Activated CD8-positive, alpha-beta memory T cell treated with anti-CD3 and anti-CD28 coated beads, Interleukin-2, amount 50 U/mL, for 24 hours (primary cell): ENCODE results near the gene FKBP10.
"Not testable (repeated sequence)": the region's sequence is repeated elsewhere in the genome, so short reads cannot be mapped to it uniquely, and the experiment has no call there.

Source experiments
- DNase-seq: peaks from one replicate; pipeline ENCODE4 v3.0.0-alpha.2; 2020; ENCODE audit errors: extremely low read depth

Gene FKBP10, protein sequence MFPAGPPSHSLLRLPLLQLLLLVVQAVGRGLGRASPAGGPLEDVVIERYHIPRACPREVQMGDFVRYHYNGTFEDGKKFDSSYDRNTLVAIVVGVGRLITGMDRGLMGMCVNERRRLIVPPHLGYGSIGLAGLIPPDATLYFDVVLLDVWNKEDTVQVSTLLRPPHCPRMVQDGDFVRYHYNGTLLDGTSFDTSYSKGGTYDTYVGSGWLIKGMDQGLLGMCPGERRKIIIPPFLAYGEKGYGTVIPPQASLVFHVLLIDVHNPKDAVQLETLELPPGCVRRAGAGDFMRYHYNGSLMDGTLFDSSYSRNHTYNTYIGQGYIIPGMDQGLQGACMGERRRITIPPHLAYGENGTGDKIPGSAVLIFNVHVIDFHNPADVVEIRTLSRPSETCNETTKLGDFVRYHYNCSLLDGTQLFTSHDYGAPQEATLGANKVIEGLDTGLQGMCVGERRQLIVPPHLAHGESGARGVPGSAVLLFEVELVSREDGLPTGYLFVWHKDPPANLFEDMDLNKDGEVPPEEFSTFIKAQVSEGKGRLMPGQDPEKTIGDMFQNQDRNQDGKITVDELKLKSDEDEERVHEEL

DNA sequence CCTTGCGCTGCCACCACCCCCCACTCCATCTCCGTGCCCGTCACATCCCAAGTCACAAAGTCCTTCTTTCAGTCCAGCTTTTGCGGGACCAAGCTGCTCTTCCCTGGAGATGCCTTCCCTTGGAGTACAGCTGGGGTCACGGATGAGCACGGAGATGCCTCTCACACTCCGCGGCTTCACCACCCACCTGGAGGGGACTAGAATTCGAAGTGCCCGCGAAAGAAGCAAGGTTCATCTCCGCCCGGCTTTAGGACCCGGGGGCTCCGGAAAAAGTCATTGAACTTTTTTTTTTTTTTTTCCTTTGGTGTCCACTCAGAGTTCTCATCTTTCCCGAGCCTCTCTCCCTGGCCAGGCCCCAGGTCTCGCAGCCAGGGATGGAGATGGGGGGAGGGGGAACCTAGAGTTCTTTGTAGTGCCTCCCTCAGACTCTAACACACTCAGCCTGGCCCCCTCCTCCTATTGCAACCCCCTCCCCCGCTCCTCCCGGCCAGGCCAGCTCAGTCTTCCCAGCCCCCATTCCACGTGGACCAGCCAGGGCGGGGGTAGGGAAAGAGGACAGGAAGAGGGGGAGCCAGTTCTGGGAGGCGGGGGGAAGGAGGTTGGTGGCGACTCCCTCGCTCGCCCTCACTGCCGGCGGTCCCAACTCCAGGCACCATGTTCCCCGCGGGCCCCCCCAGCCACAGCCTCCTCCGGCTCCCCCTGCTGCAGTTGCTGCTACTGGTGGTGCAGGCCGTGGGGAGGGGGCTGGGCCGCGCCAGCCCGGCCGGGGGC lies at the start of gene FKBP10:
FKBP10 (plus strand) TSS at position 624 of the 771 bp plus-strand sequence; CDS start at position 655, 31 bp downstream.
- DNase-seq: no peak

DNA sequence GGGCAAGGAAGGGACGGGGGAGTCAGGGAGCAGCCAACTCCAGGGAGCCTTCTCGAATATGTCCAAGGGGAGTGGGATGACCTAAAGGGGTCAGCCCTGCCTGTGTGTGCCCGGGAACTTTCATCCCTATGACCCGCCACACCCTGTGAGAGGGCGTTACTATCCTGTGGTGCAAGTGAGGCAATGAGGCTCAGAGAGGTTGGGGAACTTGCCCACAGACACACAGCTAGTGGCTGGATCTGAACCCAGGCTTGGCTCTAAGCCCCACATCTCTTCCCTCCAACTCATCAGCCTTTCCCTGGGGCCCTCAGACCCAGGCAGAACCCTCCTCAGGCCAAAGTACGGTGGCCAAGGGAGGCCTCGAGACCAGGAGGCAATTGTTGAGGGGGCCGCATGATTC lies 49.5 kb upstream of the FKBP10 start:
- DNase-seq: no peak

DNA sequence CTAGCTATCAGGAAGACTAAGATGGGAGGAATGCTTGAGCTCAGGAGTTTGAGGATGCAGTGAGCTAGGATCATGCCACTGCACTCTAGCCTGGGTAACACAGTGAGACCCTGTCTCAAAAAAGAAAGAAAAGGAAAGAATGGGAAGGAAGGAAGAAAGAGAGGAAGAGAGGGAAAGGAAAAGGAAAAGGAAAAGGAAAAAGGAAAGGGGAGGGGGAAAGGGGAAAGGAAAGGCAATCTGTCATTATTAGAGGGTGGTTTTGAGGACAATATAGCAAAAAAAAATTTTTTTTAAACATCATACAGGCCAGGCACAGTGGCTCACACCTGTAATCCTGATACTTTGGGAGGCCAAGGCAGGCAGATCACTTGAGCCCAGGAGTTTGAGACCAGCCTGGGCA lies 46.7 kb upstream of the FKBP10 start:
- no peak for DNase-seq

DNA sequence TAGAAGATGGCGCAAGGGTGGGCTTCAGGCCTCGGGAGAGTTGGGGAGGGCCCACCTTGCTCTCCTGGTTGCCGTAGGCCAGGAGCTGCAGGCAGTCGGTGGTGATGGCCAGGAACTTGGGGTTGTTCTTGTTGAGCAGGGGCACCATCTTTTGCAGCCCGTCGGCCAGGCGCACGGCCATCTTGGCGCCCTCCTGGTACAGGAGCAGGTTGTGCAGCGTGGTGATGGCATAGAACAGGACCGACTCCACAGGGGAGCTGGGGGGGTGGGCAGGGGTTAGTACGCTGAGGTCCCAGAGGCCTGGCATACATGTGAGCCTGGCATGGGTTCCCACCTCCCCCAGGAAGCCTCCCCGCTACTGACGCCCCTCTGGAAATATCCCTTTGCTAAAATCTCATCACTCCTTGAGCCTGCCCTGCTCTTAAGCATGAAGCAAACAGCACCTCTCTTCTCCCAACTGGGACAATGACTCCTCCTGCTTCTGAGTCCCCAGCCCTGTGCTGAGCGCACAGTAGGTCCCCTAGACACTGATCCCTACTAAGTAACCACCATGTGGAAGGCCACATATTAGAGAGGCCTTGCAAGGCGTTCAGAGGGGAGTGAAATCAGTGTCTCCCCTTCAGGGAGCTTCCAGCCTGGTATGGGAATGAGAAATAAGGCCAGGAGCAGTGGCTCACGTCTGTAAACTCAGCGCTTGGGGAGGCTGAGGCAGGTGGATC lies 45.3 kb upstream of the FKBP10 start:
- DNase-seq: no peak

DNA sequence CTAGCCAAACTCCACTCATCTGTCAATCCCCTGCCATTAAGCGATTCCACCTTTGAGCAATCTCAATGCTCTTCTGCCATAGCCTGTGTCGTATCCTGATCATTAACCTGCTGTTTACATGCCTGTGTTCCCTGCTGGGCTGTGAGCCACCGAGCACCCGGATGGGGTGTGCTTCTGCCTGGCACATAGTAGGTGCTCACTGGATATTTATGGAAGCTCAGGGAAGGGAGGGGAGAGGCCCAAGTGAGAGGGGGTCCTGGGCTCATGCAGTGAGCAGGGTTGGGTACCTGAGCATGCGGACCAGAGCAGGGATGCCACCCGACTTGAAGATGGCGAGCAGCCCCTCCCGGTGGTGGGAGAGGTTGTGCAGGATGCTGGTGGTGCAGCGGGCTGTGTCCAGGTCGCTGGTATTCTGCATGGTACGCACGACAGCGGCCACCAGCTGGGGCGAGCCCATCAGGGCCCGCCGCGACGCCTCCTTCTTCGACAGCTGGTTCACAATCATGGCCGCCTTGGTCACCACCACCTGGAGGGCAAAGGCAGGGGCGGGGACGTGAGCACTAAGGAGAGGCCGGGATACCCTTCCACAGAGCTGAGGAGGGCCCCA lies 44.0 kb upstream of the FKBP10 start:
- no peak for DNase-seq

DNA sequence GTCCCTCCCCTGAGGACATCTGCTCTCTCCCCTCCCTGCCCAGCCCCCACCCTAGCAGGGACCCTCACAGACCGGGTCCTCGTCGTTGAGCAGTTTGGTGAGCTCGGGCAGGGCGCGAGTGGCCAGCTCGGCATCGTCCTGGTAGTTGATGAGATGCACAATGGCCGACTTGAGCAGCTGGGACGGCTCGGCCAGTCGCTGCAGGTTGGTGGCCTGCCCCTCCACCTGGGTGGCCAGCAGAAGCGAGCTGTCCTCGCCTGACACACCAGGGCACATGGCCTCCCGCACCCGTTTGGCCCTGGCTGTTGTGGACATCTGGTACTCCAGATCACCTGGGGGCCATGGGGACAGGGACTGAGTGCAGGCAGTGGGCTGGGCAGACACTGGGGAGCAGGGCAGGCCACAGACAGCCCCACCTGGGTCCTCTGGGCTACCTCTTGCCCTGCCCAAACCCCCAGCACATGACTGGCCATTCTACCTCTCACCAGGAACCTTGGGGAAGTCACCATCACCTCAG lies 43.4 kb upstream of the FKBP10 start:
- DNase-seq: no peak

DNA sequence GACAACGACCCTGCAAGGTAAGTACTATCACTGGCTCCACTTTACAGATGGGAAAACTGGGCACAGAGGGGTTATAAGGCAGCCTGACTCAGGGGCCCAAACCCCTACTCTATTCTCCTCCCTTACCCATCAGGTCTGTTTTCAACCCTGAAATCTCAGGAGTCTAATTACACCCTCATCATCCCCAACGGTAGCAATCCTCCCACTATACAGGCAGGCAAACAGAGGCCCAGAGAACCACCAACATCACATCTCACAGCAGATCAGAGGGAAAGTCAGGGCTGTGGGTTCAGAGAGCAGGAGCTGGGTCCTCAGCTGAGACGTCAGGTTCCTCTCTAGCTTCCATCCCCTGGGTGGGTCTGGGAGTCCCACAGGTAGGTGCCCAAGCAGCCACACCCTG lies 42.8 kb upstream of the FKBP10 start:
- no peak for DNase-seq

DNA sequence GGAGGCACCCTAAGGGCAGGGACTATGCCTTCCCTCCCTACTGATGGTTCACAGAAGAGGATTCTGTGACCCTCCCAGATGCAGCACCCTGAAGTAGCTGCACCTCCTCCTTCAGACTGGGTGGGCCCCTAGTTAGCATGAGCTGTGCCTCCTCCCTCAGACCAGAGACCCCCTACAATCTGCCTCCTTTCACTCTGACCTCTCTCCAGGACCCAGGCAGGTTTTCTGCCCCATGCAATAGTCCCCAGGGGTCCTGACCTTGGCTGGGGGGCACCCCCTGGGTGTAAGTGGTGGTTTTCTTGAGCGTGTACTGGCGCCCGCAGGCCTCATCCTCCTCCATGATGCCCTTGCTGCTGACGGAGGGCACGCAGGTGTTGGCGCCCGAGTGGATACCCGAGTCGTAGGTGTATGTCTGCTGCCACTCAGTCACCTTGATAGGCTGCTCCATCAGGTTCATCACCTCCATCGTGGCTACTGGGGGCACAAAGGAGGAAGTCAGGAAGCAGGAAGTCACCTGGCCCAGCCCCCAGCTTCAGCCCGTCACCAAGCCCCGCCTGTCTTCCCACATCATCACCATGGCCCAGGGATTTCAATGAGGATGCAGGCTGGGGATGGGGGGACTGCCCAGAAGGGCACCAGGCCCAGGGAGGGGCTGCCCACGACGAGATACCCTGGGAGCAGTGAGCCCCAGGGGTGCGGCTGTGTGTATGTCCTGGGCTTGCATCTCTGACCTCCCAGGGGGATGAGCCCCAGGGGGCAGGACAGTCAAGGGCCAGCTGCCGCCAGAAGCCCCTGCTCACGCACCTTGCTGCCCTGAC lies 41.2 kb upstream of the FKBP10 start:
- DNase-seq: no peak

DNA sequence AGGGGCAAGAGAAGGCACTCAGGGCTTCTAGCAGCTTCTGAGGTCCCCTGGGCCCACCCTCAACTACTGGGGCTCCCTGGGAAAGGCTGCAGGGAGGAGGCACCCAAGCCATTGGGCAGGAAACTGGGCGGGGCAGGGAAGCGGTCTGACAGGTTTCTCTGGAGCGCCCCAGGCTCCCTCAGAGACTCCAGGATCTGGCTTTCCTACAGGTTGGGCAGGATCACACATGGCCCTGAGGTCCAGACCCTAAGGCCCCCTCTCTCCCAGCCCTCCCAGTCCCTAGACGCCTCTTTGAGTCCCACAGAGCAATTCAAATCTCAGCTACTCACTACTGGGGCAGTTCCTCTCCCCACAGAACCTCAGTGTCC lies 40.6 kb upstream of the FKBP10 start:
- no peak for DNase-seq

DNA sequence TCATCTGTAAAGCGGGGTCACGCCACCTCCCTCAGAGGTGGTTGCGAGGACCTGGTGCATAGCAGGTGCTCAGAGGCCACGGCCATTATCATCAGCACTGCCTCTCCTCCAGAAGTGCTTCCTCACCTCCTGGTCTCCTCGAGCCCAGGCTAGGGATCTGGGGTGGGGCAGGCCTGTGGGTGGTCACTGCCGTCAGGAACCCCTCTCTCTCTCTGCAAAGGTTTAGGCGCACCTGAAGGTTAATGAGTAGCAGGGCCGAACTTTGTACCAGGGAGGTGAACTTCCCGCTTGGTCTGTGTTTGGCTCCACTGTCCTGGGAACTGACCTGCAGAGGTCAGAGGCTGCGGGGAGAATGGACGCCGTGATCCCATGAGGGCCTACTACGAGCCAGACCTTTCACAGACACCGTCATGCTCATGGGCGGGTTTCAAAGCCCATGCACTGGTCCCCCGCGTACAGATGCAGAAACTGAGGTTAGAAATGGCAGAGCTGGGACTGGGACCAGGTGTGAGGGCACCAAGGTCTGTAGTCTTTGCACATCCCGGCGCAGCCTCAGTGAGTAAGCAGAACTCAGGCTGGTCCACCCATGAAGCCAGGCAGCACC lies 40.1 kb upstream of the FKBP10 start:
- DNase-seq: no peak

DNA sequence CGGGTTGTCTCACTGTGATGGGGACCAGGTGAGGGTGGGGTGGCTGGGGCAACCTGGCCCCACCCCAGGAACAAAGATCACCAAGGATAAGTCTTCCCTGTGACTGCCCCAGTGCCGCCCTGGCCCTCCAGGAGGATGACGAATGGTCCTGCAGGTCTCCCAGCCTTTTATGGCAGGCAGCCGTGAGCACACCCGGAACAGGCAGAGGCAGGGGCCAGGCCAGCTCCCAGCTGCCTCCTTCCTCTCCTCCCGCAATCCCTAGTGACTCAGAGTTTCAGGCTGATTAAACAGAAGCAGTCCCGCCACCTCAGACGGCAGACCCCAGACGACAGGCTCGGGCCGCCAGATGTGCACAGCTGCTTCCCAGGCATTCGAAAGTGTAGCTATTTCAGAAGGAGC lies 39.6 kb upstream of the FKBP10 start:
- DNase-seq: no peak

DNA sequence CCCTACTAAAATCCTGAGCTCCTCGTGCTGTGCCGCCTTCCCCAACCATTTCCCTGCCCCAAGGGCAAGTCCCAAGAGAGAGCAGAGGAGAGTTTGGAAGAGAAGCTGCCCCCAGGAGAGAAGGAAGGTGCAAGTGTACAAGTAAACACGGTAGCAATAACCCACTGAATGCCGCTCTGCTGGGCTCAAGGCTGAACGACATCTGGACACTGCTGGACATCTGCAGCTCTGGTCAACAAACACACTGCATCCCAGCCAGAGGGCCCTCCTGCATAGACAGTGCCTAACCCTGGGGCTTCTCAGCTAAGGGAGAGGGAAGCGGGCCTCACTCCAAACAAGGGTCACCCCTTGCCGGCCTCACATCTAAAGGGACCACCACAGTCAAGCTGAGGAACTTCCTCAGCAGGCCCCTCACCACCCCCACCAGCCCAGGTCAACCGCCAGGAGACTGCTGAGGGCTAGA lies 39.0 kb upstream of the FKBP10 start:
- no peak for DNase-seq

DNA sequence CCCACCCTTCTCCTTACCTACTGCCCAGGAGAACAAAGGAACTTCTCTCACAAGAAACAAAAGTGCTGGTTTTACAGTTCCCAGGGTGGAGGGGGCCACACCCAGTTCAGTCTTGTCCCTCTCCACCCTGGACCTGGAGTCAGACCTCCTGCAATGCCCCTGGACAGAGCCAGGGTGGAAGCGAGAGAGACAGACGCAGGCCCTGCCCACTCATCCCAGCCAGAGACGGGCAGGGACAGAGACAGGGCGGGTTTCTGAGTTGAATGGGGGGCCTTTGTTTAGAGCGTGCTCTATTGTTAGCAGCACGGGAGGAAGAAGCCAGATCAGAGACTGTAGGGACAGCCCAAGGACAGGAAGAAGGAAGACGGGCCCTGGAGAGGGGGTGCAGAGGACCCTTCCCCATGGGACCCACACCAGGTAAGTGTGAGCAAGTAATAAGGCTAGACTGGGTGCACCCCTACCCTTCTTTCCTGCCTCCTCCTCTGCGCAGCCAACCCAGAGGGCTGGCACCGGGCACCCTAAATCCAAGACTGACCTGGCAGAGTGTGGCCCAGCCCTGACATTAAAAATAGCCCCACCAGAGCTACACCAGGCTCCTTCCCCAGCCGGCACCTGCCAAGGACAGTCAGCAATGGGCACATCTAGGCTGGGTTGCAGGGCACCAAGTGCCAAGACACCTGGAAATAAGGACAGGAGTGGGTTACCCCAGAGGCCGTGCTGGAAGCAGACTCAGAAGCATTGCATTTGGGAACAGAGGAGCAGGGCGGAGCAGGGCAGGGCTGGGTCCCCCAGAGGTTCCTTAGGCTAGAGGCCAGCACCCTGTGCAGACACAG lies 37.2 kb upstream of the FKBP10 start:
- no peak for DNase-seq

DNA sequence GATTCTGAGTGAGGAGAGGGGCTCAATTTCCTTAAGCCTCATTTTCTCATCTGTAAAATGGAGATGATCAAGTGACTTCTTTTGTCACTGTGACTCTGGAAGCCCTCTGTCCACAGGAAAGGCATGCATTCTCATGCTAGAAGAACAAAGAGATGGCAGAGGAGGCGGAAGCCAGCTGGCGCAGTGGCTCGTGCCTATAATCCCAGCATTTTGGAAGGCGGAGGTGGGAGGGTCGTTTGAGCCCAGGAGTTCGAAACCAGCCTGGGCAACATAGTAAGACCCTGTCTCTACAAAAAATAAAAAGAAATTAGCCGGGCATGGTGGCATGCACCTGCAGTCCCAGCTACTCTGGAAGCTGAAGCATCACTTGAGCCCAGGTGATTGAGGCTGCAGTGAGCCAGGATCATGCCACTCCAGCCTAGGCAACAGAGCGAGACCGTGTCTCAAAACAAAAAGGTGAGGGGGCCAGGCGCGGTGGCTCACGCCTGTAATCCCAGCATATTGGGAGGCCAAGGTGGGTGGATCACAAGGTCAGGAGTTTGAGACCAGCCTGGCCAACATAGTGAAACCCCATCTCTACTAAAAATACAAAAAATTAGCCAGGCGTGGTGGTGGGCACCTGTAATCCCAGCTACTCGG lies 36.4 kb upstream of the FKBP10 start:
- not testable (repeated sequence) for DNase-seq

DNA sequence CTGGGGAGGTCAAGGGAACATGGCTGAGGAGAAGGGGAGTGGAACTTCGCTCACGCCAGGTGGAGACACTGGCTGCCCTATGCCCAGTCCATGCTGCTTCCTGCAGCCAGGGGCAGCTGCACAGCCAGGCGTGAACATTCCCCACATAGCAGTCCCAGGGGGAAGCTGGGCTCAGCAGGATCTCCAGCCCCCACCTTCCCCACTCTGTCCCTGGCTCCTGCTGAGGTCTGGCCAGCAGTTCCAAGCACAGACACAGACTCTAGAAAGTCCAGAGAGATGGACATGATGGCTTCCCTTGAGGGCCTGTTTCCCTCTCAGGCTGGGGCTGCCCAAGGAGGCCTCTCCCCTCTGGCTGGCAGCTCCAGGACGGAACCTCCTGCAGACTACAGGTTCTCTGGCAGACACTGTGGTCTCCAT lies 35.6 kb upstream of the FKBP10 start:
- DNase-seq: no peak

DNA sequence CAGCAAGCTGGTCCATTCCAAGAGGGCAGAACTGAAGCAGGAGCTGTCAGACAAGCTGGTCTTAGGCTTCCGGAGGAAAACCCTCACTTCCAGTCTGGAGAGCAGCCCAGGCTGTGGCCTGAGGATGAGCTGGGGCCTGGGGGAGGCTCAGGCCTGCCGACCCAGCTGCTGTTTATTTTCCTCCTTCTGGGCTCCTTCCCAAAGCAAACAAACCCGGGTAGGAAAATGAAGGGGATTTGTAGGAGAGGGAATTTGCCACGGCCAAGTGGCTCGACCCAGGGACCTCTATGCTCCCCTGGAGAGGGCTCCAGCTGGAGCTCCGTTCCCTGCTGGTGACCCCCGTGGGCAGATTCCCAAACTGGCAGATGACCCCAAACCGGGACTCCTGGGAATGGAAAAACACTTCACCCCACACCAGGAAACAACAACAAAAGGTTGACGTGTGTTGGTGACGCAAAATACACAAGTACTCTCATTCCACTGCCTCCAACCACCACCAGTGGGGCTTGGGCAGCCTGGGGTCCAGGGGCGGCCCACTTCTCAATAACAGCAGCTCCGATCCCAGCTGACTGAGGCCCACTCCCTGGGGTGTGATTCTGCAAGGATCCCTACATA lies 35.1 kb upstream of the FKBP10 start:
- no peak for DNase-seq

DNA sequence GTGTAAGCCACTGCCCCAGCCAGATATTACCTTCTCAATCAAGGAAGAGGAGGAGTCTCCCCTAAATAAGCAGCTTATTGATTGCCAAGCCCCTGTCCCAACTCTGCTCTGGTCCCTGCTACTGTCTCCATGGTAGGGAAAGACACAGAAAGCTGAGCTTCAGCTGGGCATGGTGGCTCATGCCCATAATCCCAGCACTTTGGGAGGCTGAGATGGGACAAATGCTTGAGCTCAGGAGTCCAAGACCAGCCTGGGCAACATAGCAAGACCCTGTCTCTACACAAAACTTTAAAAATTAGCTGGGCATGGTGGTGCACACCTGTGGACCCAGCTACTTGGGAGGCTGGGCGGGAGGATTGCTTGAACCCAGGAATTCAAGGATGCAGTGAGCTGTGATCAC lies 32.9 kb upstream of the FKBP10 start:
- no peak for DNase-seq

DNA sequence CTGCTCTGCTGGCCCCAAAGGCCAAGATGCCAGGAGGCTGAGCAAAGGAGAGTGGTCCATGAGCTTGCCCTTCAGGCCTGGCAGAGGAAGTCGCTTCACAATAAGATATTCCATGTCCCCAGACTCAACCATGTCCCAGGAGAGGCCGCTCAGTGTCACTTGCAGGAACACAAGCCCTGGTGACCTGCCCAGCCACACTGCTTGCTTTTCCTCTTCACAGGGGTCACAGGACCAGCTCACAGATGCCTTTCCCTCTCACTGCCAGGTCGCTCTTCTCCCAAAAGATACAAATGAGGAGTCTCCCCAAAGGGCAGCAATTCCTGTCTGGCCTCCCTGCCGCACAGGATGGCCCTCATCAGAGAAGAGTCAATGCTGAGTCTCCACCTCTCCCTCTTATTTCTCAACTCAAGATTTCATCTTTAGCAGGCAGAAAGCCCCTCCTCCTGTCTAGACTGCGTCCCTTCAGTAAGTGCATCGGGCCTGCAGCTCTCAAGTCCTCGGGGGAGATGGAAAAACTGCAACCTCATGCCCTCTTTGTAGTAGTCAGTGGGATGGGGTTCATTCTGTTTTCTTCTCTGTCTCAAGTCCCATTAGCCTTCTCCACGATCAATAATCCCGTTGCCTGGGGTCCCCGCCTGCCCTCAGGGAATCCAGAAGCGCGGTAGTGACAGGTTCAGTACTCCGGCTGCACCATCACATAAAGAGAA lies 31.2 kb upstream of the FKBP10 start:
- DNase-seq: no peak
